ENCODE data around the gene XYLT1. TPM values are rescaled to one million over a fixed set of nuclear protein-coding genes. Genes with fewer than 3 reads are reported as not detected.
A peak's percentile ranks its signal among the peaks of the same experiment; 100 is the strongest.

The XYLT1 gene
- total RNA-seq, 8 experiments from 2014 or later, result 1.2 to 22.0 (median 6.3) TPM

DNA sequence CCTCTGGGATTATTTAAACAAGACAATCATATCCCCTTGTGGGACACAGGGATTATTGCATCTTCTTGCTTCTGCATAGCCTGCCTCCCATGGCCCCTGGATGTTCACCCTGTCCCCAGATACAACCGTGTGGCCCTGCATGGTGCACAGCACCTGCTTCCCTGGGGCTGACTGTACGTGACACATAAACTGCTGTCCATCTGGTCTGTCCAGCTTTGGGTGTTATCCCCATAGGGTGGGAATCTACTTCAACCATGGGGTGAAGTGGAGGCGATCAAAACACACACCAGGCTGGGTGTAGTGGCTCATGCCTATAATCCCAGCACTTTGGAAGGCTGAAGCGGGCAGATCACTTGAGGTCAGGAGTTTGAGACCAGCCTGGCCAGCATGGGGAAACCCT lies 138.8 kb downstream of the XYLT1 start:
- in situ Hi-C loops (cut with MboI; ENCODE audit: low pct_unique_long_range_greater_than_20kb in 2 of 9, low sequenced_read_pairs in 9 of 9, unreplicated experiment in 9 of 9), result no loop called here
- Histone ChIP-seq H3K27ac (no peak overlapping the region), H3K4me1 (replicated peaks in 1 of 2) (no peaks in the 10 kb centered on the region), H3K4me3 (no peak overlapping the region)
- no peak for ATAC-seq (replicated peaks in 6 of 8)
- WGBS, 10 experiments, result 80 to 100% (median 93%) methylated on average over 1 to 3 of the region's 4 CpGs; no CpG with 5 or more reads in 7 of the 10 experiments

DNA sequence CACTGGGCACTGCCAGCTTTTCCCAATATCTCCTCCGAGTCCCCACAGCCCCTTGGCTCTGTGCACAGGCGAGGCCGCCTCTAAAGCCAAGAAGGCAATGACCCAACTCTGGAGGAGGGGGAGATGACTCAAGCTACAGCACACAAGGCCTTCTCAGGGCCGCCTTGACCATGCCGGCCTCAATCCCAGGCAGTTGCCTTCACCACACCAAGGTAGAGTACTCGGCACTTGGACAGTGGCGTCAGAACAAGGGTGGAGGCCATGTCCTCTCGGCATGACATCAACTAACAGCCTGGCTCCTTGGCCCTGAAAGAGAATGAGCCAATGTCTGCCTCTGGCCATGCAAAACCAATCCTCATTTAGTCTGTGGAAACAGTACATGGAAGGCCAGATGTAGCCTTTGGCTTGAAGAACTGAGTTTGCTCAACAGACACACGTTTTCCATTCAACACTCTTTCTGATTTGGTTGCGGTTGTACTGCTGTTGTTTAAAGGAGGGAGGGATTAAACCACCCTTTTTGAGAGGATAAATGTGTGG lies 139.6 kb downstream of the XYLT1 start:
- in situ Hi-C loops (cut with MboI; ENCODE audit: low pct_unique_long_range_greater_than_20kb in 2 of 9, low sequenced_read_pairs in 9 of 9, unreplicated experiment in 9 of 9), result no loop called here
- peak in 2 of 8 experiments; percentile 40 to 86 for ATAC-seq (replicated peaks in 6 of 8)
- Histone ChIP-seq H3K27ac (no peak overlapping the region), H3K4me3 (no peak overlapping the region), H3K4me1 (replicated peaks in 1 of 2) (no peaks in the 10 kb centered on the region)
- 0 to 100% (median 64%) methylated on average over 1 to 9 of the region's 10 CpGs; no CpG with 5 or more reads in 2 of the 10 experiments for WGBS, 10 experiments

DNA sequence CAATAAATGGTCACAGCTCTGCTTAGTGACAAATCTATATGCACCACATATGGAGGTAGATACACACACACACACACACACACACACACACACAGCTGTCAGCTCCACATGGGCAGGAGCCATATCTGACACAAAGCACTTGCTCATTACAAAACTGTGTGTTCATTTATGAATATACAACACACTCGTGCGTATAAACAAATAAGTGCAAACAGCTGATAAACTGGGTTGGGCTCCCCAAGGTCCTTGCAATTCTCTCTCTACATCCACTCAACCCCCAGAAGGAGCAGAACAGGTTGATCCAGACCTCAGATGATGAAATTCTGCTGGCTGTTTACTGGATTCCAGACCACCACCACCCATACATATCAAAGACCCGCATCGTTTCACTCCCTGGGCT lies 140.7 kb downstream of the XYLT1 start:
- in situ Hi-C loops (cut with MboI; ENCODE audit: low pct_unique_long_range_greater_than_20kb in 2 of 9, low sequenced_read_pairs in 9 of 9, unreplicated experiment in 9 of 9), result no loop called here
- ATAC-seq (replicated peaks in 6 of 8), result no peak
- 92 to 100% (median 93%) methylated on average over 1 to 4 of the region's 4 CpGs; no CpG with 5 or more reads in 6 of the 10 experiments for WGBS, 10 experiments
- Histone ChIP-seq H3K4me3 (no peak overlapping the region), H3K4me1 (replicated peaks in 1 of 2) (no peaks in the 10 kb centered on the region), H3K27ac (no peak overlapping the region)

DNA sequence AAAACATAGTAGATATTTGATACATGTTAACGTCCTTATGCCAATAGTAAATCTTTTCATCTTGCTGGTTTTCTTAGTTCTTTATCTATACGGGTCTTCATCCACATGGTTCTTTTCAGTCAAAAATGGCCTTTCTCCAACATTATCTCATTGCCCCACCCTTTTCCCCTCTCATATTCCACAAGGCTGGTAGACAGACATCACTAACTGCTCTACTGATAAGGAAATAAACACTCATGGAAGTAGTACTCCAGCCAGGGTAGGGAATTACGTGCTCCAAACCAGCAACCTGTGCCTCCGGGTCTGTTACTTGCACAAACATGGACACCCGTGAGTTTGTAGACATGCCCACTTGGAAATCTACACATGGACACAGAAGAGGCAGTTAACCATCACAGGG lies 141.4 kb downstream of the XYLT1 start:
- no peak for ATAC-seq (replicated peaks in 6 of 8)
- in situ Hi-C loops (cut with MboI; ENCODE audit: low pct_unique_long_range_greater_than_20kb in 2 of 9, low sequenced_read_pairs in 9 of 9, unreplicated experiment in 9 of 9), result no loop called here
- no peak overlapping the region for H3K27ac ChIP-seq
- H3K4me3 ChIP-seq, result no peak overlapping the region
- no peaks in the 10 kb centered on the region for H3K4me1 ChIP-seq (replicated peaks in 1 of 2)
- WGBS, 10 experiments, result 31 to 100% (median 76%) methylated on average over 1 to 5 of the region's 5 CpGs; no CpG with 5 or more reads in 1 of the 10 experiments

DNA sequence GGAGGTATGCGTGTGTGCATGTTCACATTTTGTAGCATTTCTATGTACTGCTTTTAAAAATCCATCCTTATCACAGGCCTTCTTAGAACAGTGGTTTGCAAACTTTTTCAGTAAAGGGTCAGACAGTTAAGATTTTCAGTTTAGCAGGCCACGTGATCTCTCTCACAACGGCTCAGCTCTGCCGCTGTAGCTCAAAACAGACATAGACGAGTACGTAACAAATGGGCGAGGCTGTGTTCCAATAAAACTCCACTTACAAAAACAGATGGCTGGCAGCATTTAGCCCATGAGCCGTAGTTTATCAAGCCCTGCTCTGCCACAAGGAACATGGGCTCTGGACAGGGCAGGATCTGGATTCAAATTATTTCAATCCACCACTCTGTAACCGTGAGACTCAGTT lies 141.8 kb downstream of the XYLT1 start:
- ATAC-seq (replicated peaks in 6 of 8), result peak in 2 of 8 experiments; percentile 30 to 84

DNA sequence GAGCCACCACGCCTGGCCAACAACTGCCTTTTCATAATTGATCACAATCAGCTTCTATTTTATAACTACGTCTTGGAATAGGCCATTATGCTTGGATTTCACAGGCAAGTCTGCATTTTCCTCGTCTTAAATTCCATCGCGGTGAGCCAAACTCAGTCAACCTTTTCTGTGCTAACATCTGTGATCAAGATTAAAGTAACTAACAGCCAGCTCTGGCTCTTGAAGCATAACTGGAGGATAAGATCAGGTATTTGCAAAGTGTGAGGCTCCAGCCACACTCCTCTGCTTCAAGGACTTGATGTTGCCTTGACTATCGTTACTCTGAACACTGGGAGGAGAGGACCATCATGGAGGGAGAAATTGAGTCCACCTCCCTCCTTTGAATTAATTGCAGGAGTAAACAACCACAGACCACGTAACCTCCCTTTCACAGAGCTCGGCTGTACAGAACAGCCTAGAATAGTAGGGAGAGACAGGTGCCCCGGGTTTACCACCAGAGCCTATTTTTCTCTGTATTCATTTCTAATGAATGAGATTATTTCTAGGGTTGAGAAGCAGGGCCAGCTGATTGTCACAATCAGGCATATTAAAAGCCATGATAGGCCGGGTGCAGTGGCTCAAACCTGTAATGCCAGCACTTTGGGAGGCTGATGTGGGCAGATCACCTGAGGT lies 143.0 kb downstream of the XYLT1 start:
- no peak for ATAC-seq (replicated peaks in 6 of 8)
- Histone ChIP-seq H3K4me1 (replicated peaks in 1 of 2) (no peaks in the 10 kb centered on the region), H3K4me3 (no peak overlapping the region), H3K27ac (no peak overlapping the region)
- in situ Hi-C loops (cut with MboI; ENCODE audit: low pct_unique_long_range_greater_than_20kb in 2 of 9, low sequenced_read_pairs in 9 of 9, unreplicated experiment in 9 of 9), result no loop called here
- WGBS, 10 experiments, result 80 to 100% (median 97%) methylated on average over 1 to 6 of the region's 10 CpGs; no CpG with 5 or more reads in 1 of the 10 experiments

More for the DNA sequence above, 141.8 kb downstream of the XYLT1 start:
- no peak overlapping the region for H3K4me3 ChIP-seq
- H3K4me1 ChIP-seq (replicated peaks in 1 of 2), result no peaks in the 10 kb centered on the region
- no peak overlapping the region for H3K27ac ChIP-seq
- 27 to 100% (median 87%) methylated on average over 2 to 9 of the region's 9 CpGs; no CpG with 5 or more reads in 2 of the 10 experiments for WGBS, 10 experiments
- in situ Hi-C loops (cut with MboI; ENCODE audit: low pct_unique_long_range_greater_than_20kb in 2 of 9, low sequenced_read_pairs in 9 of 9, unreplicated experiment in 9 of 9), result no loop called here

DNA sequence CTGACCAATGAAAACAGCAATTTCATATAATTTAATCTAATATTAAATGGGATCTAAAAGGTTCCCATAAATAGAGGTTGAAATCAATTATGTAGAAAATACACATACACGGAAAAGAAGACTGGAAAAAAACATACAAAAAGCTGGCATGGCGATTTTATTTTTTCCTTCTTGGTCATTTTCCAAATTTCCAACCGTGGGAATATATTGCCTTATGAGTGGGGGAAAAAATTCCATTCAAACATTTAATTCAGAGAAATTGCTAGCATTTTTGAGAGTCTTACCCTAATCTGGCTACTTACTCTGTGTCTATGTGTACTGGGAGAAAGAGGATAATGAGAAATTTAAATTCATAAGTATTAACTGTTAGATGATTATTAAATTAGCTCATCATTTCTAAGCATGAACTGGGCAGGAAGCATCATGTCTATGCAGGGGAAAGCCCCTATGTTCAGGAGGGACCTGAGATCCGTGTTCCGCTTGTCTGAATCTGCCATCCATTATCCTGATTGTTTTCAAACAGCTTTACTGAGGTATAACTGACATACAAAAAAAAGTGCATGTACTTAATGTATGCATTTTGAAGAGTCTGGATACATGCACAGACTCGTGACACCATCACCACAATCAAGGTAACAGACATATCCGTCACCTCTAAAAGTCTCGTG lies 145.2 kb downstream of the XYLT1 start:
- ATAC-seq (replicated peaks in 6 of 8), result no peak
- 62 to 100% (median 93%) methylated on average over 2 to 8 of the region's 8 CpGs for WGBS, 10 experiments
- in situ Hi-C loops (cut with MboI; ENCODE audit: low pct_unique_long_range_greater_than_20kb in 2 of 9, low sequenced_read_pairs in 9 of 9, unreplicated experiment in 9 of 9), result no loop called here
- Histone ChIP-seq H3K4me1 (replicated peaks in 1 of 2) (no peaks in the 10 kb centered on the region), H3K27ac (no peak overlapping the region), H3K4me3 (no peak overlapping the region)

DNA sequence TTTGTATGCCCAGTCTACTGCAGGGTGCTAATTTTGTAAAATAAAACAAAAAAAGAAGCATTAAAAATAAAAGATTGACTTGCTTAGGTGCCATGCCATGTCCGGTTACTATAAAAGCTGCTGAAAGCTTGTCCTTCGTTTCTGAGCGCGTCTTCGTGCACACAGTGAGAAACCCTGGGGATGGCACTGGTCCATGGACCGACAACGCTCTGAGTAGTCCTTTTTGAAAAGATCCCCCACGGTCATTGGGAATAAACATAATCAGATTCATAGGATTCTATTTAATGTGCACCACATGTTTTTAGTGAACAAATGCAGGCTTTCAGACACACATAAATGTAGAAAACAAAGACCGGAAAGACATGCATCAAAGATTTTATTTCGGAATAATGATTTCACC lies 146.3 kb downstream of the XYLT1 start:
- no peak overlapping the region for H3K27ac ChIP-seq
- no peak overlapping the region for H3K4me3 ChIP-seq
- in situ Hi-C loops (cut with MboI; ENCODE audit: low pct_unique_long_range_greater_than_20kb in 2 of 9, low sequenced_read_pairs in 9 of 9, unreplicated experiment in 9 of 9), result no loop called here
- 0 to 100% (median 69%) methylated on average over 1 to 10 of the region's 10 CpGs for WGBS, 10 experiments
- no peak for ATAC-seq (replicated peaks in 6 of 8)
- H3K4me1 ChIP-seq (replicated peaks in 1 of 2), result no peaks in the 10 kb centered on the region

DNA sequence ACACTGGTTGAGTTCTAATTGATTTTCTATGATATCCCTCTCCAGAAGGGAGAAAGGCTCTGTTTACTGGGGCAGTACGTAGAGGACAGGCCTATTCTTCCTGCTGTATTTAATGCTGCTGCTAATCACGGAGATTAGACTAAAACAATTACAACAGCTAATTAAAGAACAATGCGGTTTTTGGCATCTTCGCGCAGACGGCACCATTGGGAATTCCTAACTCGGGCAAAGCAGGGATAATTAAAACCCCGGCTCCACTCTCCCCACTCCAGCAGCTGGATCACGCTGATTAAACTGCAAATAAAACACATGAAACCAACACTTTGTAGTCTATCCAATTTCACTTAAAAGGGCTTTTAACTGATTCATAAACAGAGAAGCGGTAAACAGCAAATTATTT lies 147.6 kb downstream of the XYLT1 start:
- H3K4me3 ChIP-seq, result no peak overlapping the region
- no peaks in the 10 kb centered on the region for H3K4me1 ChIP-seq (replicated peaks in 1 of 2)
- in situ Hi-C loops (cut with MboI; ENCODE audit: low pct_unique_long_range_greater_than_20kb in 2 of 9, low sequenced_read_pairs in 9 of 9, unreplicated experiment in 9 of 9), result no loop called here
- no peak for ATAC-seq (replicated peaks in 6 of 8)
- no peak overlapping the region for H3K27ac ChIP-seq
- 48 to 100% (median 83%) methylated on average over 1 to 10 of the region's 10 CpGs; no CpG with 5 or more reads in 1 of the 10 experiments for WGBS, 10 experiments

DNA sequence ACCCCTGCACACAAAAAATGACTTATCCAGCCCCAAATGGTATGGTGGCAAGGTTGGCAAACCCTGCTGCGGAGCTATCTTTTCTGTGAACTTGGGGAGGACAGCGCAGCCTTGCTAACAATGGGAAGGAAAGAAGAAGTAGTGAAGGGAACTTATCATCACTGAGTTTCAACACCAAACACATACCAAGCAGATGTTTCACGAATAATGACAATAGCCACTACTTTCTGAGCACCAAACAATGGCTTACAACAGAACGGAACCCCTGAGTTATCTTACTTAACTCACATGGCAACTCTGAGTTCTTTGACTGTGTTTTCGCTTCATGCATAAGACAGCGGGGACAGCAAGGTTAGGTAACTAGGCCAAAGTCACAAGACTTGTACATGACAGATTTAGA lies 148.9 kb downstream of the XYLT1 start:
- H3K27ac ChIP-seq, result no peak overlapping the region
- no peaks in the 10 kb centered on the region for H3K4me1 ChIP-seq (replicated peaks in 1 of 2)
- in situ Hi-C loops (cut with MboI; ENCODE audit: low pct_unique_long_range_greater_than_20kb in 2 of 9, low sequenced_read_pairs in 9 of 9, unreplicated experiment in 9 of 9), result no loop called here
- ATAC-seq (replicated peaks in 6 of 8), result no peak
- H3K4me3 ChIP-seq, result no peak overlapping the region
- 80 to 100% (median 100%) methylated on average over 1 to 5 of the region's 6 CpGs; no CpG with 5 or more reads in 2 of the 10 experiments for WGBS, 10 experiments

DNA sequence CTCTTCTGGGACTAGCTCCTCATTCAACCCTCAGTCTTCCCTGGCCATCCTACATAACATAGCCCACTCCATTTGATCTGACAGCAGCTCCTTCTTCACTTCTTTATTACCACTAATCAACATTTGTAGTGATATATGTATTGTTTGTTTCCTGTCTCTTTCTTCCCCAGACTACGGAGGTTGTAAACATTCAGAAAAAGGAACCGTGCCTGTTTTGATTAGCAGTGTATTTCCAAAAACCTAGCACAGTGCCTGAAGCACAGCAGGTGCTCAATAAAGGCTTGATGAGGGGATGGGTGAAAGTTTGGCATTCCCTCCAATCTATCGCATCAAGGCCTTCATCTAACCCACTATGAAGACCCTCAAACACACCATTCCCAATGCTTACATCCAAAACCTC lies 150.8 kb downstream of the XYLT1 start:
- Histone ChIP-seq H3K4me1 (replicated peaks in 1 of 2) (peaks cover 0 to 3% of the 10 kb centered on the region in 2 donors), H3K4me3 (no peak overlapping the region), H3K27ac (no peak overlapping the region)
- WGBS, 10 experiments, result 70 to 100% (median 87%) methylated on average over 1 to 3 of the region's 3 CpGs; no CpG with 5 or more reads in 2 of the 10 experiments
- in situ Hi-C loops (cut with MboI; ENCODE audit: low pct_unique_long_range_greater_than_20kb in 2 of 9, low sequenced_read_pairs in 9 of 9, unreplicated experiment in 9 of 9), result no loop called here
- ATAC-seq (replicated peaks in 6 of 8), result no peak

DNA sequence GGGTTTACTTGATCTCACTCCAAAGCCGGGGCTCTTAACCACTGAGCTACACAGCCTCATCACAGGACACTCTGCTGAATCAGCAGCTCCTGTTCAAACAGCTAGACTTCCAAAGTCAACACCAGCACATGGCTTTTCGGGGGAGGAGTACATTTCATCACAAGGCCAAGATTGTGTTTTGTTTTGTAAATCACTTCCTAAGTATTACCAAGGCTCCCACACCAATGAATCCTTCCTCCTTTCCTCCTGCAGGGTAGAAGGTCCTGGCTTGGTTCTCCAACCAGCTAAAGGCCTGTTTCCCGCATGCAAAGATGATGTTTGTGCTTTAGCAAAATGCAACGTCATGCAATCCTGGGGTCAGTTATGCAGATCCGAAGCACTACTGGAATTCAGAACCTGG lies 152.5 kb downstream of the XYLT1 start:
- peak in 5 of 8 experiments; percentile 19 to 88 (median 54) for ATAC-seq (replicated peaks in 6 of 8)
- H3K4me3 ChIP-seq, result no peak overlapping the region
- in situ Hi-C loops (cut with MboI; ENCODE audit: low pct_unique_long_range_greater_than_20kb in 2 of 9, low sequenced_read_pairs in 9 of 9, unreplicated experiment in 9 of 9), result no loop called here
- peaks cover 0 to 12% of the 10 kb centered on the region in 2 donors for H3K4me1 ChIP-seq (replicated peaks in 1 of 2)
- H3K27ac ChIP-seq, result no peak overlapping the region
- 17 to 83% (median 45%) methylated on average over 1 to 5 of the region's 5 CpGs; no CpG with 5 or more reads in 2 of the 10 experiments for WGBS, 10 experiments

DNA sequence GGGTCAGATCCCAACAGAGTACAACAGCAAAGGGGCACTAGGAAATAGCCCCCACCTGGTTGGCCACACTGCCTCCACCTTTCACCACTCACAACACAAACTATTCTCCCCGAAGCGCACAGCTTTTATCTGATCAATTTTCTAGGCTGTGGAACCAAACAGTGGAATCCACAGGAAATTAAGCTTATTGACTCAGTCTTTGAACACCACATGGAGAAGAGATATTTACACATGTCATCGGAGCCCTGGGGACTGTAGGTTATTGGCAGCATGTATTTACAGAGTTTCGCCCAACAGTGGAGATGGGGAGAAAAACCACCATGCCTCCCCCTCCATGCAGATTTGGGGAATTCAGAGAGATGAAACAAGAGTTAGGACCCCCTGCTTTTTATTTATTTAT lies 154.8 kb downstream of the XYLT1 start:
- 80 to 100% (median 94%) methylated on average over 1 to 3 of the region's 4 CpGs; no CpG with 5 or more reads in 4 of the 10 experiments for WGBS, 10 experiments
- ATAC-seq (replicated peaks in 6 of 8), result peak in 1 of 8 experiments; percentile 41
- H3K27ac ChIP-seq, result no peak overlapping the region
- no peak overlapping the region for H3K4me3 ChIP-seq
- in situ Hi-C loops (cut with MboI; ENCODE audit: low pct_unique_long_range_greater_than_20kb in 2 of 9, low sequenced_read_pairs in 9 of 9, unreplicated experiment in 9 of 9), result no loop called here
- H3K4me1 ChIP-seq (replicated peaks in 1 of 2), result peaks cover 0 to 17% of the 10 kb centered on the region in 2 donors

Measured in motor neuron (in vitro differentiated cells).